AML-193 (cell line): ENCODE data around the gene TPK1.
A peak's percentile ranks its signal among the peaks of the same experiment; 100 is the strongest.
"Not testable (repeated sequence)": the region's sequence is repeated elsewhere in the genome, so short reads cannot be mapped to it uniquely, and the experiment has no call there.

ENCODE experiments used
- DNase-seq, 2 experiments: peaks; one replicate each; lab custom pipeline; 2025; lab: John Stamatoyannopoulos, UW

Gene TPK1

GRCh38 chr7:144629598-144629997, 206.3 kb downstream of the TPK1 start:
- DNase-seq = no peak

DNA sequence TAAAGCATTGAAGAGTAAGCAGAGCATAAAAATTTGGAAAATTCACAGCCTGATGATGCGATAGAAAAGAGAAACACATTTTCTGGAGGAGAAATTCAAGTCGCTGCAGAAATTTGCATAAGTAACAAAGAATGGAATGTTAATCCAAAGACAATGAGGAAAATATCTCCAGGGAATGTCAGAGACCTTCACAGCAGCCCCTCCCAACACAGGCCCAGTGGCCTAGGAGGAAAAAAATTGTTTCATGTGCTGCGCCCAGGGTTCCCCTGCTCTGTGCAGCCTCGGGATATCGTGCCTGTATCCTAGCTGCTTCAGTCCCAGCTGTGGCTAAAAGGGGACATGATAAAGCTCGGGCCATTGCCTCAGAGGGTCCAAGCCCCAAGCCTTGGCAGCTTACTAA, 206.8 kb downstream of the TPK1 start:
- no peak for DNase-seq

GRCh38 chr7:144628176-144628575, 207.7 kb downstream of the TPK1 start:
- no peak for DNase-seq

DNA sequence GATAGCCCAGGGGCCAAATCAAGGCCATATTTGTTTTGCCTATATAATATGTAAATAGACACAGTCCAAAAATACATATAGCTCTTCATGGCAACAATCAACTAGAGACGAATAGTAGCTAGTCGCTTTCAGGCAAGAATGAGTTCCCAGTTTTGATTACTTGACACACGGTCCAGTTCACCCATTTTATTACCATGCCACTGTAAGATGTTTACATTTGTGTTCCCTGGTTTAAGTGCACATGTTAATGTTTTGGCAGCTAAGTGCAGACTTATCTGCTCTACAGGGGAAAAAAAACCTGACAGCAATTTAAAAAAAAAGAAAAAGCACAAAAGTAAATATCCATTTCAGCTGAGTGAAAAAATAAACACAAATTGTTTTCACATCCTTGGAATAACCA, 213.1 kb downstream of the TPK1 start:
- DNase-seq = no peak

GRCh38 chr7:144606261-144606660, 229.6 kb downstream of the TPK1 start:
- DNase-seq = no peak

- DNase-seq = no peak
Observed at GRCh38 chr7:144596953-144597352, 238.9 kb downstream of the TPK1 start.

DNA sequence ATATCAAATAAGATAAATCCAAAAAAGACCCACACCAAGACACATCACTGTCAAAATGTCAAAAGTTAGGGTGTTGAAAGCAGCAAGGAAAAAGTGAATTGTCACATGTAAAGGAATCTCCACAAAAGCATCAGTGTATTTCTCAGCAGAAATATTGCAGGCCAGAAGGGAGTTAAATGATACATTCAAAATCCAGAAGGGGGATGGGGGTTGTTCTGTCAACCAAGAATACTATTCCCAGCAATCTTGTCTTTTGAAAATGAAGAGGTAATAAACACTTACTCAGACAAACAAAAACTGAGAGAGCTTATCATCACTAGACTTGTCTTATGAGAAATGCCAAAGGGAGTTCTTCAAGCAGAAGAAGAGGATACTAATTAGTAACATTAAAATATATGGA, 241.3 kb downstream of the TPK1 start:
- DNase-seq = no peak

DNA sequence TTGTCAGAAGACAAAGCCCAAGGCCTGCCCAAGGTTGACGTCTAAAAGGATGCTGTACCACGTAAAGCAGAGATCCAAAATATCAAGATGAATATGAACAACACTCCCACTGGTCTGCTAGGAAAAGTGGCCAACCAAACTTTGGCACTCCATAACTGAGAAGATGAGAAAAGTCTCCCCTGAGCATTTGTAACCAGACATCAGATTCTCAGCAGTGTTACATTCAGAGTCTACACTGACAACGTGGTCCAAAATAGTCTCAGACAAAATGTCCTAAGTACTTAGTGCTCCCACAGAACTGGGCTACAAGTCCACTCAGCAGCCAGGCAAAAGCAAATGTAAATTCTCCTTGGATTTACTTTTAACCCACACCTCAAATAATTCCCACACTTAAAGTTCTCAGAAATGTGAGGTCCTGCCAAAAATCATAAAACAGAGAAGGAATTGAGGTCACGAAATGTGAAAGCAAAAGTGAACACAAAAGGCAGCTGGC, 247.2 kb downstream of the TPK1 start:
- no peak for DNase-seq

GRCh38 chr7:144587701-144588100, 248.2 kb downstream of the TPK1 start:
- DNase-seq = no peak

GRCh38 chr7:144584726-144585125, 251.1 kb downstream of the TPK1 start:
- DNase-seq = no peak

GRCh38 chr7:144579687-144580086, 256.2 kb downstream of the TPK1 start:
- no peak for DNase-seq

GRCh38 chr7:144575456-144575855, 260.4 kb downstream of the TPK1 start:
- no peak for DNase-seq

DNA sequence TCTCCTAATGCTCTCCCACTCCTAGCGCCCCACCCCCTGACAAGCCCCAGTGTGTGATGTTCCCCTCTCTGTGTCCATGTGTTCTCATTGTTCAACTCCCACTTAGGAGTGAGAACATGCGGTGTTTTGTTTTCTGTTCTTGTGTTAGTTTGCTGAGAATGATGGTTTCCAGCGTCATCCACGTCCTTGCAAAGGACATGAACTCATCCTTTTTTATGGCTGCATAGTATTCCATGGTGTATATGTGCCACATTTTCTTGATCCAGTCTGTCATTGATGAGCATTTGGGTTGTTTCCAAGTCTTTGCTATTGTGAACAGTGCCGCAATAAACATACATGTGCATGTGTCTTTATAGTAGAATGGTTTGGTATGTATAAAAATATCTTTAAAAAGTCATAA, 261.1 kb downstream of the TPK1 start:
- DNase-seq = not testable (repeated sequence)

GRCh38 chr7:144568233-144568632, 267.6 kb downstream of the TPK1 start:
- DNase-seq = no peak

- no peak for DNase-seq
Observed at GRCh38 chr7:144565586-144565985, 270.3 kb downstream of the TPK1 start.

DNA sequence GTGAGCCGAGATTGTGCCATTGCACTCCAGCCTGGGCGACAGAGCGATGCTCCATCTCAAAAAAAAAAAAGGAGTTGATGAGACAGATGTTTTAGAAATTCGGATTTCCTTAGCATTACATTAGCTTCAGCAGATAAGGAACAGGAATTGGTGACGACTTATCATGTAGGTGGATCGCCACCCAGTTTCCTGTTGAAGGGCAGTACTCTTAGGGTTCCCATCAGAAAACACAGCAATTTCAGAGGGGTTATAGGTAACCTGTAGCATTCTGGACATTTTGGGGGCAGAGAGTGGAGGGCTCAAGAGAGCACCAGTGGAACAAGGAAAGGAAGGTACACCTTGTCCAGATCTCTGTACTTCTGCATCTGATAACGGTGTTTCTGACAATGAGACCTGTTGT, 286.0 kb downstream of the TPK1 start:
- no peak for DNase-seq

- no peak for DNase-seq
Observed at GRCh38 chr7:144548556-144548955, 287.3 kb downstream of the TPK1 start.

- no peak for DNase-seq
Observed at GRCh38 chr7:144547888-144548287, 288.0 kb downstream of the TPK1 start.

- DNase-seq = no peak
Observed at GRCh38 chr7:144546782-144547181, 289.1 kb downstream of the TPK1 start.

DNA sequence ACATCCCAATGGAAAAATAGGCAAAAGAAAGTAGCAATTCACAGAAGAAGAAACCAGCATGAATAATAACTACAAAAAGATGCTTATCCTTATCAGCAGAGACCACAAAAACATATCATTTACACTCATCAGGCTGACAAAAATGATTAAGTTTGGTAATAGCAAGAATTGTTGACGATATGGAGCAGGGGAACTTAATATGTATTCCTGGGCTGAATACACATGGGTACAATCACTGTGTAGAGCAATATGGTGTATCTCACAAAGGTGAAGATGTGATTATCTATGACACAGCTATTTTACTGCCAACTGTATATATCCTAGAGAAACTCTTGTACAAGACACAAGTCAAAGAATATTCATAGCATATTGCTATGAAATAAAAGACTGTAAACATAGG, 290.5 kb downstream of the TPK1 start:
- DNase-seq = no peak

DNA sequence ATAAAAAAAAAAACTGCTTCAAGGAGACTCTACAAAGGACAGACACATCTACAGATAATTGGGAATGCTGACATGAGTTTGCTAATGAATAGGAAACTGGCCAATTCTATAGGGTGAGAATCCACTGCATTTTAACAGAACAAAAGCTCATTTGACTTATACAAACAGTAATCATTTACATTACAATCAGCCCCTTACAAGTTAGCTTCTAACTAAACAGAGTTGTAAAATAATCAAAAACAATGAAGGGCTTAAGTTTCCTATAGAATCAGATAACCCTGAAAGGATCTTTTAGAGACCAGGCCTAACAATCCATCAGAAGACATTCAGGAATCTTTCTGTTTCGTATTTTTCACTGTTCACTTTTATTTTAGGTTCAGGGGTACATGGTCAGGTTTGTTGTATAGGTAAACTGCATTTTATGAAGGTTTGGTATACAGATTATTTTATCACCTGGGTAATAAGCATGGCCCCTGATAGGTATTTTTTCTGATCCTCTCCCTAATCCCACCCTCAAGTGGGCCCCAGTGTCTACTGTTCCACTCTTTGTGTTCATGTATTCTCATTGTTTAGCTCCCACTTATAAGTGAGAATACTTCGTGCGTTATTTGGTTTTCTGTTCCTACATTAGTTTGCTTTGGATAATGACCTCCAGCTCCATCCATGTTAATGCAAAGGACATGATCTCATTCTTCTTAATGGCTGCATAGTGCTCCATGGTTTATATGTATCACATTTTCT, 301.0 kb downstream of the TPK1 start:
- no peak for DNase-seq

DNA sequence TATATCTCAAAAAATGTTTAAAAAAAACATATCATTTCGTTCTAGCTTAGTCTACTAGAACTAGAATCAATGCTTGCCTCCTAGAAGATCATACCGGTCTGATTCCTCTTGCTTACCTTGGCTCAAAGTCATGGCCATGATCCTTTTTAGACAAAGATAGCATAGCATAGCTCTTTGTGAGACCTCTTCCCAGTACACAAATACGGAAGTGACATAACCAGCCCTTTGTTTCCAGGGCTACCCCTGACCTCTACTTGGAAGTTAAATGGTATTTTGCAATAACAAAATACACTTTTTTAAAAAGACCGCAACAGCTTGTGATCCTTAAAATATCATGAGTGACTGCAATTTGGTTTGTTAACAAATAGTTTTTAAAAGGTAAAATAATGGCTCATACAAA, 301.7 kb downstream of the TPK1 start:
- peak; percentile 32 to 37 for DNase-seq

- no peak for DNase-seq
Observed at GRCh38 chr7:144531181-144531580, 304.7 kb downstream of the TPK1 start.

GRCh38 chr7:144529269-144529926, 306.5 kb downstream of the TPK1 start:
- DNase-seq = no peak
